ENCODE results near the gene HLX. TPM values are rescaled to one million over a fixed set of nuclear protein-coding genes. Genes with fewer than 3 reads are reported as not detected.

The HLX gene
- total RNA-seq, 1 donor, result 9.0 TPM

- H3K36me3 ChIP-seq (ENCODE audit: insufficient read depth, low read length), result no peaks in the 10 kb centered on the region
- no peak overlapping the region for H3K4me2 ChIP-seq (ENCODE audit: insufficient read depth, low read length)
- H3K9me3 ChIP-seq (ENCODE audit: low read depth, low read length), result no peaks in the 10 kb centered on the region
- no peaks in the 10 kb centered on the region for H3K79me2 ChIP-seq (ENCODE audit: insufficient read depth, low read length)
- no peaks in the 10 kb centered on the region for H4K20me1 ChIP-seq (ENCODE audit: insufficient read depth, low read length)
- peaks cover 18% of the 10 kb centered on the region for H3K4me1 ChIP-seq (ENCODE audit: insufficient read depth, low read length)
- H2AFZ ChIP-seq (ENCODE audit: low read length), result no peak overlapping the region
- no peak overlapping the region for H3K27ac ChIP-seq (ENCODE audit: low read depth, low read length)
- no peak overlapping the region for H3K4me3 ChIP-seq (ENCODE audit: insufficient read depth, low read length)
- no peak for DNase-seq (ENCODE audit: insufficient read length, low spot score, missing footprints)
- no peaks in the 10 kb centered on the region for H3K27me3 ChIP-seq (ENCODE audit: insufficient read depth, low read length)
- no peak for TF ChIP-seq CTCF (IDR thresholded peaks at IDR 0.05; ENCODE audit: extremely low read depth, low read depth, low read length)
Measured at GRCh38 chr1:220921971-220922635, 42.9 kb downstream of the HLX start.

GRCh38 chr1:220922951-220923350 lies 43.7 kb downstream of the HLX start:
- no peaks in the 10 kb centered on the region for H3K27me3 ChIP-seq (ENCODE audit: insufficient read depth, low read length)
- no peak overlapping the region for H3K27ac ChIP-seq (ENCODE audit: low read depth, low read length)
- H3K79me2 ChIP-seq (ENCODE audit: insufficient read depth, low read length), result no peaks in the 10 kb centered on the region
- no peak for DNase-seq (ENCODE audit: insufficient read length, low spot score, missing footprints)
- H3K36me3 ChIP-seq (ENCODE audit: insufficient read depth, low read length), result no peaks in the 10 kb centered on the region
- no peaks in the 10 kb centered on the region for H4K20me1 ChIP-seq (ENCODE audit: insufficient read depth, low read length)
- H3K4me2 ChIP-seq (ENCODE audit: insufficient read depth, low read length), result no peak overlapping the region
- H3K4me3 ChIP-seq (ENCODE audit: insufficient read depth, low read length), result no peak overlapping the region
- peaks cover 18% of the 10 kb centered on the region for H3K4me1 ChIP-seq (ENCODE audit: insufficient read depth, low read length)
- no peak for TF ChIP-seq CTCF (IDR thresholded peaks at IDR 0.05; ENCODE audit: extremely low read depth, low read depth, low read length)
- H2AFZ ChIP-seq (ENCODE audit: low read length), result no peak overlapping the region
- no peaks in the 10 kb centered on the region for H3K9me3 ChIP-seq (ENCODE audit: low read depth, low read length)

GRCh38 chr1:220924331-220924970 lies 45.2 kb downstream of the HLX start:
- TF ChIP-seq CTCF (IDR thresholded peaks at IDR 0.05; ENCODE audit: extremely low read depth, low read depth, low read length), result no peak
- DNase-seq (ENCODE audit: insufficient read length, low spot score, missing footprints), result no peak
- Histone ChIP-seq H3K4me3 (ENCODE audit: insufficient read depth, low read length) (no peak overlapping the region), H3K27me3 (ENCODE audit: insufficient read depth, low read length) (no peaks in the 10 kb centered on the region), H4K20me1 (ENCODE audit: insufficient read depth, low read length) (no peaks in the 10 kb centered on the region), H3K36me3 (ENCODE audit: insufficient read depth, low read length) (no peaks in the 10 kb centered on the region), H3K9me3 (ENCODE audit: low read depth, low read length) (no peaks in the 10 kb centered on the region), H2AFZ (ENCODE audit: low read length) (no peak overlapping the region), H3K27ac (ENCODE audit: low read depth, low read length) (no peak overlapping the region), H3K4me1 (ENCODE audit: insufficient read depth, low read length) (peaks cover 18% of the 10 kb centered on the region), H3K79me2 (ENCODE audit: insufficient read depth, low read length) (no peaks in the 10 kb centered on the region), H3K4me2 (ENCODE audit: insufficient read depth, low read length) (no peak overlapping the region)

GRCh38 chr1:220925707-220926106 lies 46.5 kb downstream of the HLX start:
- H3K4me1 ChIP-seq (ENCODE audit: insufficient read depth, low read length), result peaks cover 18% of the 10 kb centered on the region
- TF ChIP-seq CTCF (IDR thresholded peaks at IDR 0.05; ENCODE audit: extremely low read depth, low read depth, low read length), result no peak
- H3K79me2 ChIP-seq (ENCODE audit: insufficient read depth, low read length), result no peaks in the 10 kb centered on the region
- no peaks in the 10 kb centered on the region for H3K9me3 ChIP-seq (ENCODE audit: low read depth, low read length)
- no peaks in the 10 kb centered on the region for H4K20me1 ChIP-seq (ENCODE audit: insufficient read depth, low read length)
- peak overlapping the region; percentile 43 for H2AFZ ChIP-seq (ENCODE audit: low read length)
- peak overlapping the region; percentile 45 for H3K4me2 ChIP-seq (ENCODE audit: insufficient read depth, low read length)
- no peaks in the 10 kb centered on the region for H3K27me3 ChIP-seq (ENCODE audit: insufficient read depth, low read length)
- H3K4me3 ChIP-seq (ENCODE audit: insufficient read depth, low read length), result no peak overlapping the region
- DNase-seq (ENCODE audit: insufficient read length, low spot score, missing footprints), result no peak
- peak overlapping the region; percentile 61 for H3K27ac ChIP-seq (ENCODE audit: low read depth, low read length)
- H3K36me3 ChIP-seq (ENCODE audit: insufficient read depth, low read length), result no peaks in the 10 kb centered on the region
